Measurements from ENCODE around the gene SMURF2.

DNA sequence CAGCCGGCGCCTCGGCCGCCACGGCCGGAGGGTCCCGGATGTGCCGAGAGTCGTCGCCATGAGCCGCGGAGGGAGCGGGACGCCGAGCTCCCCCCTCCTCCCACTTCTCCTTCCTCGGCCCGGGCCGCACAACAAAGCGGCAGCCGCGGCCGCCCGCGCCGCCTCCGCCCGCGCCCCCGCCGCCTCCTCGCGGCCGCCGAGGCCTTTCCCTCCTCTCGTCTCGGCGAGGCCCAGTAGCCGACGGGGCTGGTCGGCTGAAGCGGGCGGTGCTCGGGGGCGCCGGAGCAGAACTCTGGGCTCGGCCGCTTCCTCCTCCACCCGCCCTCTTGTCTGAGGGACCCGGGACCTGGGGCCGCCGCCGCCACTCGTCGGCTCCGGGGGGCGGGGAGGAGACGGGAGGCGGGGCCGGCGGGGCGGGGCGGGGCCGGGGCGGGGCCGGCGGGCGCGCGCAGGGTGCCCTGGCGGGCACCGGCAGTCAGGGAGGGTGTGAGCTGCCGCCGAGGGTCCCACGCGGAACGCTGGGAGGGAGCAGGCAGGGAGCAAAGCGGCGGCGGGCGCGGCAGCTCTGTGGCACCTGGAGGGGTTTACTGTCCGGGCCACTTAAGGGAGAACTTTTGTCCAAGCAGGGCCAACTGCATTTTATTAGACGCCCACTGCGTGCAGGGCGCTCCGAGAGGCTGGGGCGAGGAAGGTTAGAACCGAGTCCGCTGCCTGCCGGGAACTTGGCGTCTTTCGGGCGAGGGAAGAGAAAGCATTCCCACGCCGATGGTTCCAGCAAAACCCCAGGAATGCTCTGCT lies at the start of gene SMURF2:
- TF ChIP-seq EZH2 (IDR thresholded peaks at IDR 0.05): no peak
- TF ChIP-seq, protein P1, sequence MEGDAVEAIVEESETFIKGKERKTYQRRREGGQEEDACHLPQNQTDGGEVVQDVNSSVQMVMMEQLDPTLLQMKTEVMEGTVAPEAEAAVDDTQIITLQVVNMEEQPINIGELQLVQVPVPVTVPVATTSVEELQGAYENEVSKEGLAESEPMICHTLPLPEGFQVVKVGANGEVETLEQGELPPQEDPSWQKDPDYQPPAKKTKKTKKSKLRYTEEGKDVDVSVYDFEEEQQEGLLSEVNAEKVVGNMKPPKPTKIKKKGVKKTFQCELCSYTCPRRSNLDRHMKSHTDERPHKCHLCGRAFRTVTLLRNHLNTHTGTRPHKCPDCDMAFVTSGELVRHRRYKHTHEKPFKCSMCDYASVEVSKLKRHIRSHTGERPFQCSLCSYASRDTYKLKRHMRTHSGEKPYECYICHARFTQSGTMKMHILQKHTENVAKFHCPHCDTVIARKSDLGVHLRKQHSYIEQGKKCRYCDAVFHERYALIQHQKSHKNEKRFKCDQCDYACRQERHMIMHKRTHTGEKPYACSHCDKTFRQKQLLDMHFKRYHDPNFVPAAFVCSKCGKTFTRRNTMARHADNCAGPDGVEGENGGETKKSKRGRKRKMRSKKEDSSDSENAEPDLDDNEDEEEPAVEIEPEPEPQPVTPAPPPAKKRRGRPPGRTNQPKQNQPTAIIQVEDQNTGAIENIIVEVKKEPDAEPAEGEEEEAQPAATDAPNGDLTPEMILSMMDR (IDR thresholded peaks at IDR 0.05): no peak

Data from neural progenitor cell (in vitro differentiated cells).